ENCODE measurements around the gene HECW1. TPM values are rescaled to one million over a fixed set of nuclear protein-coding genes. Genes with fewer than 3 reads are reported as not detected.

The HECW1 gene
- total RNA-seq, 1 donor from 2014 or later, result 0.46 TPM

DNA sequence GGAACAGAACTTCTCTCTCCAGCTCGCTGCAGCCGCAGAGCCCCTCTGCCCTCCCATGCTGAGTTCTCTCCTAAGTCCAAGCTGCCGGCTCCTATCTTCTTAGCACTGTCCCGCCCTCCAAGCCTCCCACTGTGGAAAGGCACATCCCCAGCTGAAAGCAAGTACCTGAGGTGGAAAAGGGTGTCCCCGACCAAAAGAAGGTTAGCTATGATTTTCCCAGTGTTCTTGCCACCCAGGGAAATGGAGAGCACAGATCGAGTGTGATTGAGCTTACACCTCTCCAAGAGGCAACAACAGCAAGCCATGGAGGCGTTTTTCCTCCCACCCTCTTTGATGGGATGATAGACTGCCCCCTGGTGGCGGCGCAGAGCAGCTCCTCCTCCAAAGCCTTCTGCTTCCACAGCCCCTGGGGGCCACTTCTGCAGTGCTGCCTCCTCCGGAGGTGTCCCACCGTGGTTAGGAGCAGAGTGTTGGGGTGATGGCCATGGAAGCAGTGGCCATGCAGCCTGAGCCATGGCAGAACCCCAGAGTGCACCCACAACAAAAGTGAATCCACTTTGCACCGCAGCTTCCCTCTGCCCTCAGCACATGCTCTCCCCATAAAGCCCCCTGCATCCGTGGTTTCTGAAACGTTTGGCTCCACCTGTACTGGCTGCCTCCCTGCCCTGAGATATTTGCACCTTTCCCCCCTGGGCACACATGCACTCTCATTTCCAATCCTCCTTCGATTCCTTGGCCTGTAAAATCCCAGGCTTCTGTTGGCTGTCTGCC lies 327.4 kb downstream of the HECW1 start:
- no peak for DNase-seq (ENCODE audit: low read depth)

DNA sequence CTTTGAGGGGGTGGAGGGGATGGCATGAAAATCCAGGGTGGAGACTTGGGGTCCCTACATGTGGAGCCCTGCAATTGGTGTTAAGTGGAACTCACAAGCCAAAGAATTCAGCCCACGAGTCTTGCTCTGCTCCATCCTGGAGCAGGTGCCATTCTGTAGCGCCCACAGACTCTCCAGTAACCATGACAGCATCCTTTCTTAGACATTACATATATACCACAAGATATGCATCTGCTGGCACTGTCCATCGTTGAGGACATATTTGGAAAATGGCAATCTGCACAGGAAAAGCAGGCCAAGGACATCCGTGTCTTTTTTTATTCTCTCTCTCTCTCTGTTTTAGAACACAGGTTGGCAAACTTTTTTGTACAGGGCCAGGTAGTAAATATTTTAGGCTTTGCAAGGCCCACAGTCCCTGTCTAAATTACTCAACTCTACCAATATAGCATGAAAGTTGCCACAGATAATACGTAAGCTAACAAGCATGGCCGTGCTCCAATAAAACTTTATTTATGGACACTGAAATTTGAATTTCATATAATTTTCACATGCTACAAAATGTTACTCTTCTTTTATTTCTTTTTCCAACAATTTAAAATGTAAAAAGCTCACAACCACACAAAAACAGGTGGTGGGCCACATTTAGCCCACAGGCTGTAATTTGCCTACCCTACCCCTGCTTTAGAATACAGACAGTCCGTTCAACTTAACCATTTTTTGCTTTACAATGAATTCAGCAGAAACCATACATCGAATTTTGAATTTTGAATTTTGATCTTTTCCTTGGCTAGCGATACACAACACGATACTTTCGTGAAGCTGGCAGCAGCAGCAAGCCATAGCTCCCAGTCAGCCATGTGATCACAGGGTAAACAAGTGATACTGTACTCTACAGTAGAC lies 329.0 kb downstream of the HECW1 start:
- no peaks in the 10 kb centered on the region for H3K36me3 ChIP-seq (ENCODE audit: control insufficient read depth, insufficient read depth, low read length)
- H3K4me3 ChIP-seq (ENCODE audit: low read depth, low read length), result no peak overlapping the region
- TF ChIP-seq, protein P1, sequence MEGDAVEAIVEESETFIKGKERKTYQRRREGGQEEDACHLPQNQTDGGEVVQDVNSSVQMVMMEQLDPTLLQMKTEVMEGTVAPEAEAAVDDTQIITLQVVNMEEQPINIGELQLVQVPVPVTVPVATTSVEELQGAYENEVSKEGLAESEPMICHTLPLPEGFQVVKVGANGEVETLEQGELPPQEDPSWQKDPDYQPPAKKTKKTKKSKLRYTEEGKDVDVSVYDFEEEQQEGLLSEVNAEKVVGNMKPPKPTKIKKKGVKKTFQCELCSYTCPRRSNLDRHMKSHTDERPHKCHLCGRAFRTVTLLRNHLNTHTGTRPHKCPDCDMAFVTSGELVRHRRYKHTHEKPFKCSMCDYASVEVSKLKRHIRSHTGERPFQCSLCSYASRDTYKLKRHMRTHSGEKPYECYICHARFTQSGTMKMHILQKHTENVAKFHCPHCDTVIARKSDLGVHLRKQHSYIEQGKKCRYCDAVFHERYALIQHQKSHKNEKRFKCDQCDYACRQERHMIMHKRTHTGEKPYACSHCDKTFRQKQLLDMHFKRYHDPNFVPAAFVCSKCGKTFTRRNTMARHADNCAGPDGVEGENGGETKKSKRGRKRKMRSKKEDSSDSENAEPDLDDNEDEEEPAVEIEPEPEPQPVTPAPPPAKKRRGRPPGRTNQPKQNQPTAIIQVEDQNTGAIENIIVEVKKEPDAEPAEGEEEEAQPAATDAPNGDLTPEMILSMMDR (IDR thresholded peaks at IDR 0.05; ENCODE audit: insufficient read depth, low read length, poor library complexity, severe bottlenecking), result no peak
- no peak for DNase-seq (ENCODE audit: low read depth)
- H3K27me3 ChIP-seq (ENCODE audit: control insufficient read depth, insufficient read depth, low read length), result no peaks in the 10 kb centered on the region

More for the DNA sequence above, 327.4 kb downstream of the HECW1 start:
- TF ChIP-seq, protein P1 (IDR thresholded peaks at IDR 0.05; ENCODE audit: insufficient read depth, low read length, poor library complexity, severe bottlenecking), result peak; percentile 84
- Histone ChIP-seq H3K4me3 (ENCODE audit: low read depth, low read length) (no peak overlapping the region), H3K27me3 (ENCODE audit: control insufficient read depth, insufficient read depth, low read length) (no peaks in the 10 kb centered on the region), H3K36me3 (ENCODE audit: control insufficient read depth, insufficient read depth, low read length) (no peaks in the 10 kb centered on the region)

DNA sequence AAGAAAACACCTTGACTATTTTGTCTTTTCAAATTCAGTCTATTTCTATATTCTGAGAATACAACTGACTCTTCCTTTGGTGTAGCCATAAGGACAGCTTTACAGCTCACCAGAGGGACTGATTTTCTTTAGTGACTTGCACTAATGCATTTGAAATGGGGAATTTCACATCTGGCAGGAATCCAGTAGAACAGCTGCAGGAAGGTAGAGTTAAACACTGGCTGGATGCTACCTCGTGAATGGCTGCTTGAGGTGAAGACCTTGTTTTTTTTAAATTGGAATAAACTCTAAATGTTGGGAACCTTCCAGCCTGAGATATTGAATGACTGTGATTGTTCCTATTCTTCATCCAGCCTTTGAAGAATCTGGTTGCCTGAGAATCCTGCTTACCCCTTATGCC lies 330.9 kb downstream of the HECW1 start:
- no peak overlapping the region for H3K4me3 ChIP-seq (ENCODE audit: low read depth, low read length)

DNA sequence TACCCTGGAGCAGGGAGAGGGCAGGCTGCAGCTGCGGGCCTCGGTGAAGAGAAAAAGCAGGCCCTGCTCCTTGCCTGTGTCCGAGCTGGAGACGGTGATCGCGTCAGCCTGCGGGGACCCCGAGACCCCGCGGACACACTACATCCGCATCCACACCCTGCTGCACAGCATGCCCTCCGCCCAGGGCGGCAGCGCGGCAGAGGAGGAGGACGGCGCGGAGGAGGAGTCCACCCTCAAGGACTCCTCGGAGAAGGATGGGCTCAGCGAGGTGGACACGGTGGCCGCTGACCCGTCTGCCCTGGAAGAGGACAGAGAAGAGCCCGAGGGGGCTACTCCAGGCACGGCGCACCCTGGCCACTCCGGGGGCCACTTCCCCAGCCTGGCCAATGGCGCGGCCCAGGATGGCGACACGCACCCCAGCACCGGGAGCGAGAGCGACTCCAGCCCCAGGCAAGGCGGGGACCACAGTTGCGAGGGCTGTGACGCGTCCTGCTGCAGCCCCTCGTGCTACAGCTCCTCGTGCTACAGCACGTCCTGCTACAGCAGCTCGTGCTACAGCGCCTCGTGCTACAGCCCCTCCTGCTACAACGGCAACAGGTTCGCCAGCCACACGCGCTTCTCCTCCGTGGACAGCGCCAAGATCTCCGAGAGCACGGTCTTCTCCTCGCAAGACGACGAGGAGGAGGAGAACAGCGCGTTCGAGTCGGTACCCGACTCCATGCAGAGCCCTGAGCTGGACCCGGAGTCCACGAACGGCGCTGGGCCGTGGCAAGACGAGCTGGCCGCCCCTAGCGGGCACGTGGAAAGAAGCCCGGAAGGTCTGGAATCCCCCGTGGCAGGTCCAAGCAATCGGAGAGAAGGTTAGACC lies 332.5 kb downstream of the HECW1 start:
- Histone ChIP-seq H3K4me3 (ENCODE audit: low read depth, low read length) (no peak overlapping the region), H3K36me3 (ENCODE audit: control insufficient read depth, insufficient read depth, low read length) (no peaks in the 10 kb centered on the region), H3K27me3 (ENCODE audit: control insufficient read depth, insufficient read depth, low read length) (no peaks in the 10 kb centered on the region)
- no peak for DNase-seq (ENCODE audit: low read depth)
- TF ChIP-seq, protein P1 (IDR thresholded peaks at IDR 0.05; ENCODE audit: insufficient read depth, low read length, poor library complexity, severe bottlenecking), result no peak

More for the DNA sequence above, 330.9 kb downstream of the HECW1 start:
- TF ChIP-seq, protein P1 (IDR thresholded peaks at IDR 0.05; ENCODE audit: insufficient read depth, low read length, poor library complexity, severe bottlenecking), result no peak
- Histone ChIP-seq H3K27me3 (ENCODE audit: control insufficient read depth, insufficient read depth, low read length) (no peaks in the 10 kb centered on the region), H3K36me3 (ENCODE audit: control insufficient read depth, insufficient read depth, low read length) (no peaks in the 10 kb centered on the region)
- no peak for DNase-seq (ENCODE audit: low read depth)

DNA sequence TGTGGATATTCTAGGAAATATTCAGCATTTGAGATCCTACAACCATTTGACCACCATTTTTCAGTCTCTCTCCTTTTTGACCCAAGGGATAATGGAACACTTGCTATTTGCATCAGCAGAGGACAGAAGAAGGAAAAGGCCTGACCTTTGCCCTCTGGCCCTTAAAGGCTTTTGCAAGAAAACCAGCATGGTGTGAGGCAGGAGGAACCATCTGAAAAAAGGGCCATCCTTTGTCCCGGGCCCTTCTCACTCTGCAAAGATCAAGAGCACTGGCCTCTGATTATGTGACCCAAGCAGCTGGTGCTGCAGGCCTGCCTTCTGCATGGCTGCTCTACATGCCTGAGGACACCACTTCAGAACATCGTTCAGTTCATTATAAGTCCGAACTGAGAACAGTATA lies 337.1 kb downstream of the HECW1 start:
- Histone ChIP-seq H3K4me3 (ENCODE audit: low read depth, low read length) (no peak overlapping the region), H3K36me3 (ENCODE audit: control insufficient read depth, insufficient read depth, low read length) (no peaks in the 10 kb centered on the region), H3K27me3 (ENCODE audit: control insufficient read depth, insufficient read depth, low read length) (no peaks in the 10 kb centered on the region)
- no peak for DNase-seq (ENCODE audit: low read depth)
- TF ChIP-seq, protein P1 (IDR thresholded peaks at IDR 0.05; ENCODE audit: insufficient read depth, low read length, poor library complexity, severe bottlenecking), result no peak
